ENCODE measurements around the gene SYNJ2.

SYNJ2 gene

DNA sequence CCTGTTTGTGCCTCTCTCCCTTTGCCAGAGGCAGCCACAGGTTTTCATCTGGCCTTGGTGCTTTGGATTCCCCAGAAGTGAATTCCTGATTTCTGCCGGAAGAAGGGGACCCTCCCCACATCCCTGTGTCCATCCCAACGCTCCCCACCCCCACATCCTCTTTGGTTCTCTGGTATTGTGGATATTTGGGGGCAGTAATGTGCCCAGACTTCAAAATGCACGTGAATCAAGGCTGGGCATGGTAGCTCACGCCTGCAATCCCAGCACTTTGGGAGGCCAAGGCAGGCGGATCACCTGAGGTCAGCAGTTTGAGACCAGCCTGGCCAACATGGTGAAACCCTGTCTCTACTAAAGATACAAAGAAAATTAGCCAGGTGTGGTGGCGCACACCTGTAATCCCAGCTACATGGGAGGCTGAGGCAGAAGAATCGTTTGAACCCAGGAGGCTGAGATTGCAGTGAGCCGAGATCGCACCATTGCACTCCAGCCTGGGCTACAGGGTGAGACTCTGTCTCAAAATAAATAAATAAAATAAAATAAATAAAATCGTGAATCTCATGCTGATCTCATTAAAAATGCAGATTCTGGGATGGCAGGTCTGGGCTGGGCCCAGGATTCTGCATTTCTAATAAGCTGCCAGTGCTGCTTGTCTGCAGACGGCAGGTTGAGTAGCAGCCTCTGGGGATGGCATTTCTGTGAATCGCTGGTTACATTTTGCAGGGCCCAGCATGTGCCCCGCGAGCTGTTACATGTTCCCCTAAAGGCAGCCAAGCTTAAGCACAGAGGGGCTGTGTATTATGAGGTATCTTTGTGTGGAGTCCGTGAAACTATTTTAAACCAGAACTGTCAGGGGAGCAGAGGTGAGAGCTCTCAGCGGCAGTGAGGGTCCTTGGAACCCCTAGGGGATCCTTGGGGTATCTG is 49.0 kb downstream of the SYNJ2 start:
- DNase-seq: no peak

DNA sequence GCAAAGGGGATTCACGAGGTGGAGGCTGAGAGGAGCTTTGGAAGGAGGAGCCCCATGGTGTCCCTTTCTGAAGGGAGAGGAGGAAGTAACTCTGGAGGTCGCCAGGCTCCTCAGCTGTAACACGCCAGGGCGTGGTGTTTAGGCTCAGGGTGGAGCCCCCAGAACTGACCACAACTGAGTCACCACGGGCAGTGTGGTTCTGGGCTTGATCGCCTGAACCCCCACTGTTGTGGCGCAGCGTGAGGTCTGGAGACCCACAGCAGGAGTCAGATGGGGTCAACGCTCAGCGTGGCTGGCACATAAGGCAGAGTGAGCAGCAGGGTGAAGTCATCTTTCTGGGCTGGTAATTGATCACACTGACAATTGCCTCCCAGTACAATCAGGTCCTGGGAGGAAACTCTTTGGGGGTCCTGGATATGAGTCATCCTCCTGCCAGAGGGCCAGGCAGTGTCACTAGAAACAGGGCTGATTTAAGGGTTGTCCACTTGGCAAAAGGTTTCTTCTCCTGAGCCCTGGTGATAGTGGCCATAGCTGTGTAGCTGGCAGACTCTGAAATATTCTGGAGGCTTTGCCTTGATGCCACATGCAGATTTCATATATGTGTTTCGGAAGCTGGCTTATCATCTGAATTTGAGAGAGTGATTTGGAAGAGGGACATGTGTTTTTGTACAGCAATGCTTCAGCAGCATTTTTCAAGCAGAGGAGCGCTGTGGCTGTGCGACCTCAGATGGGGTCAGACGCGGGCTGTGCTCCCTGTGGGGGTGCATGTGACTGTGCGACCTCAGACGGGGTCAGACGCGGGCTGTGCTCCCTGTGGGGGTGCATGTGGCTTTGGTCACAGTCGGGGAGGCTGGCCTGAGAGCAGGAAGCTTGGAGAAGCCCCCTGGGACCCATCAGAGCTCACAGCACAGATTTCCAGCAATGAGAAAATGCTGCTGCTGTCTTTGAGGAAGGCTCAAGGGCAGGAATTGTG is 50.0 kb downstream of the SYNJ2 start:
- peak; percentile 41 for DNase-seq

DNA sequence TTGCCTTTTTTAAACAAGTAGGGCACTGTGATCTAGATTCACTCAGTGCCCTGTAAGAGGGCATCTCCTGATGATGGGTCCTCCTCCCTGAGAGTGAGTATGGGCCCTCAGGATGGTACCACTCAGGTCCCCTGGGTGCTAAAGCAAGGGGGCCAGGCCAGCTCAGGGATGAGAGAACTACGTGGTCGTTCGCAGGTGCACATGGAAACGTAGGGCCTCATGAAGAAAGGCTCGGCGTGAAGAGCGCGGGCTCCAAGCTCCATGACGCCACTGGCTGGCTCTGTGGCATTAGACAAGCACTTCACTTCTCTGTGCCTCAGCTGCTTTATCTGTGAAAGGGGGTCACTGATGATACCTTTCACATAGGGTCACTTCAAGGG is 50.7 kb downstream of the SYNJ2 start:
- no peak for DNase-seq

DNA sequence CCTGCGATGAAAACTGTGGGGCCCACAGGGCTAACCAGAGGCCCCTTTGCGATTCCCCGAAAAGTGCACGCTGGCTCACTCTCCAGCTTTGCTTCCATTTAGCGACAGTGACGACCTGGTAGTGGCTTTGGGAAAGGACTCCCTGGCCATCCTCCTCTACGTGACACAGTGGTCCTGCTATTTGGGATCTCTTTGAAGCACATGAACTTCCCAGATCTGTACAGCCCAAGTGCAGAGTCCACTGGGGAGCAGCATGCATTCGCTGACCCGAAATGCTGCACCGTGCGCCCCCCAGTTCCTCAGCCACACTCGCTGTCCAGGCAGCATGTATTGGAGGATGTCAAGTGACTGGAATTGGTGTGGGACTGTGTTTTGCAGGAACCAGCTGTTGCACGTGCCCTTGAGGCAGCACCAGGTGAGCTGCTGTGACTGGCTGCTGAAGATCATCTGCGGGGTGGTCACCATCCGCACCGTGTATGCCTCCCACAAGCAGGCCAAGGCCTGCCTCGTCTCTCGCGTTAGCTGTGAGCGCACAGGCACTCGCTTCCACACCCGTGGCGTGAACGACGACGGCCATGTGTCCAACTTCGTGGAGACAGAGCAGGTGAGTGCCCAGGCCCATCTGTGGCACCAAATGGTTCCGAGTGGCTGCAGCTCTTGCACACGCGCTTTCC is 51.6 kb downstream of the SYNJ2 start:
- no peak for DNase-seq

DNA sequence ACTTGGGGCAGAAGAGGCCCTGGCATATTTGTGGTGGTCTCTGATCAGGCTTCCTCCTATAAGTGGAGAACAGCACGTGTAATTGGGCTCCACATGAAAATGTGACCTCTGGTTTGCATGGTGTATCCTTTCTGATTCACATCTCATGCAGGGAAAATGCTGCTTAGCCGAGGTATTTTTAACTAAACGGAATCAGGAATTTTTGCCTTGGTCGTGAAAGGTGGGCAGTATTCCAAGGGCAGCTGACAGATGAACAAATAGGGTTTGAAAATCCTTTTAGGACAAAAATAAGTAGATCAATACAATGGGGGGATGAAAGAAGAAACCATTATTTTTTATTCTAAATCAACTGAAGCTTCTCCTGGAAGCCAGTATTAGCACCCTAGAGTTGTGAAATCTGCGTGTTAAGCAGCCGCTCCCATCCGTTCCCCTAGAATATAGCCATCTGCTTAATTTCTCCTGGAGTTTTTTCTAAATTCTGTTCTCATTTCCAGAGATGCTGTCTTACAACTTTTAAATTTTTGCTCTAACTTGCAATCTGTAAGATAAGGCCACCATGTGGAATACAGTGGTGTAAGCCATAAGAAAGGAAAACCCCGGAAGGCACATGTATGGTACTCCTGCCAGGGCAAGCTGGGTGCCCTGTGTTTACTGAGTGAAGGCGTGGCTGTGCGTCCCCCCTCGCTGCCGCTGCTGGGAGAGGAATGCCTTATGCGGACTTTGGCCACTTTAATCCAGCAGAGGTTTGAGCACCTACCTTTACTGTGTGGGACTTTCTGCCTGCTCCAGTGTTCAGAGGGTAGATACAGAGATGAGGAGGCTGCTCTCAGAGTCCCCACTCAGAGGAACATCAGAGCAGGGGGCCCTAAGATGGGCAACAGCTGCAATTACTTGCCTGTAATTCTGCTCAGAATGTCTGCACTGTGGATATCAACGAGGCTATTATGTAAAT is 52.4 kb downstream of the SYNJ2 start:
- no peak for DNase-seq

DNA sequence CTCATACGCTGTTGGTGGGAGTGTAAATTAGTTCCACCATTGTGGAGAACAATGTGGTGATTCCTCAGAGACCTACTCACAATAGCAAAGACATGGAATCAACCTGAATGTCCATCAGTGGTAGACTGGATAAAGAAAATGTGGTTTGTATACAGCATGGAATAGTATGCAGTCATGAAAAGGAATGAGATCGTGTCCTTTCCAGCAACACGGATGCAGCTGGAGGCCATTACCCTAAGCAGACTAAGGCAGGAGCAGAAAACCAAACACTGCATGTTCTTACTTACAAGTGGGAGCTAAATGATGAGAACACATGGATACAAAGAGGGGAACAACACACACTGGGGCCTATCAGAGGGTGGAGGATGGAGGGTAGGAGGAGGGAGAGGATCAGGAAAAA is 54.6 kb downstream of the SYNJ2 start:
- no peak for DNase-seq

DNA sequence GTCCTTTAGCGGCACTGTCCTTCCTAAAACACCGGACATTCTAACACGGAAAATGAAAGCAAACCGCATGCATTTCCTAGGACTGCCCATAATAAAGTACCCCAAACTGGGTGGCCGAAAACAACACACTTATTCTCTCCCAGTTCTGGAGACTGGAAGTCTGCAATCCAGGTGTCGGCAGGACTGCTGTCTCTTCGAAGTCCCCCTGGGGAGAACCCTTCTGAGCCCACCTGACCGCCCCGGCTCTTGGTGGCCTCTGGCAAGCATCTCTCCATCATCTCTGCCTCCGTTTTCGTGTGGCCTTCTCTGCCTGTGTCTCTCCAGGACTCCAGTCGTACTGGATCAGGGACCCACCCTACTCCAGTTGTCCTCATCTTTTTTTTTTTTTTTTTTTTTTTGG is 55.4 kb downstream of the SYNJ2 start:
- no peak for DNase-seq

DNA sequence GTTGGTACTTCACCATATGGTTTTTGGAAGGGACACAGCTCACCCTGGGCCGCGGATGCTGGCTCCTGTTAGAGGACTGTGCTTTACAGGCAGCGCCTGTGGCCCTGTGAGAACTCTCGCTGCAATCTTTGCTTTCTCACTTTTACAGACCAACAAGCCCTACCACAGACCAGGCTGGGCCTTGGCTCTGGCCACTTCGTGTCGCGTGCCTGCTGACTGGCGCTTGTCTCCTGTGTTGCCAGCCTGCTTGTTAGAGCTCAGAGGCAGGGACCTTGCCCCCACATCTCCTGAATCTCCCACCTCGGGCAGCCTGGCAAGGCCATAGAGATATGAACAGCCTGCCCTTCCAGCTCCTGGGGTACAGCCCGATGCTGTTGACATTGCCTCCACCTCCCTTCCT is 56.1 kb downstream of the SYNJ2 start:
- no peak for DNase-seq

DNA sequence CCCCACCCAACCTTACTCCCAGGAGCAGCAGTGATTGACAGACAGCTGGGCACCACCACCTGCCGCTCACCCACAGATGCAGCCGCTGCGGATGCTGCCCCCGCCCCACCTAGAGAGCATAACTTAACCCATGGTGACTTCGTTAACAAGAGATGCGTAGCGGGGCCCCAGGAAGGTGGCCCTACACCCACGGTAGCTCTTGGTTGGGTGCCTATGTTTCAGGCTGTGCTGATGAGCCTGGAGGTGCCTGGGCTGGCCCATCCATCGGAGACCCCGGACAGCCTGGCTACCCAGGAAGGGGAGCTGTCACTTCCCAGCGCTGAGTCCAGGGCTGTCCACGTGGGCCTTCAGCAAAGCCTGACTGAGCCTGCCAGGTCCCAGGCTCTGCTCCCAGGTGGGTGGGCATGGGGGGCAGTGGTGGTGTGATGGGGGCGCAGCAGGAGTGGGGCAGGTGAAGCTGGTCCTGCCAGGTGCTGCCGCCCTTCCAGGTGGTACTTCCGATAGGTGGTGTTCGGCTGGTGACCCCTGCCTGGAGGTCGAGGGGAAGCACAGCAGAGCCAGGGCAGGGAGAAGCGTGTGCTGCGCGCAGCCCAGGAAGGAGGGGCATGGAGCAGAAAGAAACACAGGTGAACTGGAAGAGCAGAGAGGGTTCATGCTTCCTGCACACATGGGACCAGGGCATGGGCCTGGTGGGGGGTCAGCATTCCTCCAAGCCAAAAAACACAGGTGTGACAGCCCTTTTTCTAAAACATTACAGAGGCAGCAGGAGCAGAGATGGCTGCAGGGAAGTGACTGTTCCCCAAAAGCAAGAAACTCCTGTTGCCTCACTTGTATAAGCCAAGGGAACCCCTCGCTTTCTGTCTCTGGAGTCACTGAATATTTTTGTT is 56.9 kb downstream of the SYNJ2 start:
- DNase-seq: no peak

DNA sequence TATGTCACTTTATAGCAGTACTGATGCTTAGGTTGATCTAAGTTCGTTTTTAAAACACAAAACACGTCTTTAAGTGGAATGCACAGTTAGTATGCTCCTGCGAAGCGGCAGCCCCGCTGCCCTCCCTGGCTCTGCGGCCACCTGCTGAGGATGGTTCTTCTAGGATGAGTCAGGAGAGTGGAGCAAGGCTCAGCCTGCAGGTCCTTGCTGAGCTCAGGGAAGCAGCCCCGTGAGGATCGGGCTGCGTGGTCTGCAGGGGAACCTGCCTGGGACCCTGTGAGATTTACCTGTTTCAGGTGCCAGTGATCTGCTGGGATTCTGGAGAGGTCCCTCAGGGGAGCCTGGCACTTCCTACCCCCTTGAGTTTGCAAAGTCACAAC is 57.5 kb downstream of the SYNJ2 start:
- no peak for DNase-seq

DNA sequence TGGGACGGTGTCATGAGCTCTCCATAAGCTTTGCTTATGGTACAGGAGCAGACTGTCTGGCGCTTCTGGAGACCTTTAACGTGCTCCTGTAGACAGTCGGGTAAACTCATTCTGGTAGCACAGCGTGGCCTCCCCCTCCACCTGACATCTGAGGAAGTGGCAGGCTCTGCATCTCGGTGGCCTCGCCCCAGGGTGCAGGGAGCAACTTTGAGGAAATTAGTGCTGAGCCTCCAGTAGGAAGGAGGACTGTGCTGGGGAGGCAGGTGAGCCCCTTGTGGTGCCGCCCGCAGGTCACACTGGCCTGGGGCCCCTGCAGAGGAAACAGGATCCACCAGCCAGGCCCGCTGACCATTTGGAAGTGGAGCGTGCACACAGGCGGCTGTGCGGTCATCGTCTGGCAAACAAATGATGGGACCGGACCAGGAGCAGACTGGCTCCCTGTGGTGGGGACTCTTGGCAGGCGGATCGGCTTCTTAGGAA is 57.9 kb downstream of the SYNJ2 start:
- DNase-seq: peak; percentile 37

DNA sequence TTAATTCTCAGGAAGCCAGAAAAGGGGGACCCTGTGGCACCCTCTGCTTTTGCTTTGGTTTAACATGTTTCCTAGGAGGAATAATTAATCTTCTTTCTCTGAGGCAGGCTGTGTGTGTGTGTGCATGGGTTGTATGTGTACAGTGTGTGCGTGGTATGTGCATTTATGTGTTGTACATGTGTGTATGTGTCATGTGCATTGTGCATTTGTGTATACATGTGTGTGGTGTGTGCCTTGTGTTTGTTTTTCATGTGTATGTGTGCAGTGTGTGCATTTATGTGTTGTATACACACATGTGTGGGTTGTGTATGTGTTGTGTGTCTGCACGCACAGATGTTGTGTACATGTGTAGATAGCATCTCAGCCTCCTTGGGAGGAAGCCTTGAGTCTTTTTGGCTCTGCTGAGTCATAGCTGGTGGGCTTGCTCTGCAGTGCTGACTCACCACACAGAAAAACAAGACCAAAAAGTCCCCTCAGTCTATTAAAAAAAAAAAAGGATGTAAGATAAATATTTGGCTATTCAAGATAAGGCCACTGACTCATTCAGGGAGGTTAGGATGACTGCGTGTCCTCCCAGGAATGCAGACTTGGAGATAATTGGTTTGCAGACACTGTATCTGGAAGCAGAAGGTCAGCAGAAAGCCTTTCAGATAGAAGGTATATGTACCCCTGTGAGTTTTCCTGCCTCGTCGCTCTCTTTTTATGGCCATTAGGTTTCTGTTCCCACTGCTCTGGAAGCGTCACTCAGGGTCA is 58.6 kb downstream of the SYNJ2 start:
- peak; percentile 56 for DNase-seq

DNA sequence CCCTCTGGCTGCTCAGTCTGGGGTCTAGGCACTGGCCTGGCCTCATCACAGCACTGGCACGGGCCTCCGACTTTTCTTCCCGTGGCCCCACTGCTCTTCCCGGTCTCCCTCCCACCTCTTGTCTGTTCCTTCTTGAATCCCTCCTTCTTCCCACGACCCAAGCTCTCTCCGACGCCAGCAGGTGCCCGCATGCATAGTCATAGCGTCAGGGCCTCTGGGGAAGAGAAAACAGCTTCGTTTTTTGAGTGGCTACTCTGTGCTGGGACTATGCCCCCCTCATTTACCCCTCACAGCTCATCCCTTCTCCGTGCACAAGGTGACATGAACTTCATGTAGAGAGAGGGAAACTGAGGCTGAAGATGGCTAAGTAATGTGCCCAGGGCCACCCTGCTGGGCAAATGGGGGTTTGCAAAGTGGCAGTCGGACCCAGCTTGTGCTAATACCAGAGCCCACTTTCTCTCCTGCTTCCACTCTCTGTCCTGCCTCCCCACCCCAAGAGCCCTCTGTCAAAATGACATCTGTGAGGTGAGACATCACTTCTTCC is 59.2 kb downstream of the SYNJ2 start:
- no peak for DNase-seq

DNA sequence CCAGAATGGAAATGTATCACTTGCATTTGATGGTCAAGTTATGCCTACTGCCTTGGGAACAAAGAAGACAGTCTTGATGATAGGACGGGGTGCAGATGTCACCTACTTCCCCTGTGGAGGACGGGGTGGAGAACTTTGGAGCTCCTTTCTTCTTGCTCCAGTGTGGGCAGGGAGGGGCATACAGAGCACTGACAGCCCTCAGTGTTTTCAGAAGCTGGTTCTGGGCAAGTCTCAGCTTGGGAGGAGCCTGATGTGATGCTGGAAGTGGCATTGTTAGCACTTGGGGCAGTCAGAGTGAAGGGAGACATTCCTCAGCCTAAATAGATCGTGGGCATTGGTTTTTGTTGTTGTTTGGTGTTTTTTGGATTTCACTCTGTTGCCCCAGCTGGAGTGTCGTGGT is 59.7 kb downstream of the SYNJ2 start:
- no peak for DNase-seq

DNA sequence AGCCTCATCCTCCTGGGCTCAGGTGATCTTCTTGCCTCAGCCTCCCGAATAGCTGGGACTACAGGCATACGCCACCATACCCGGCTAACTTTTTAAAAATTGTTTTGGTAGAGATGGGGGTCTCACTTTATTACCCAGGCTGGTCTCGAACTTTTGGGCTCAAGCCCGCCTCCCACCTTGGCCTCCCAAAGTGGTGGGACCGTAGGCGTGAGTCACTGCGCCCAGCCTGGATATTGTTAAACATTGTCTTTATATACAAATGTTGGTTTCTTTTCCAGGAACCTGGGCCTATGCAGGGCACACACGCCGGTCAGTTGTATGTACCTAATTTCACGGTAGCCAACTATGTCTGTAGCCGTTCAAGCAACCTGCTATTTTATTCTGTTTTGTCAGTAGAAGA is 60.1 kb downstream of the SYNJ2 start:
- DNase-seq: no peak

DNA sequence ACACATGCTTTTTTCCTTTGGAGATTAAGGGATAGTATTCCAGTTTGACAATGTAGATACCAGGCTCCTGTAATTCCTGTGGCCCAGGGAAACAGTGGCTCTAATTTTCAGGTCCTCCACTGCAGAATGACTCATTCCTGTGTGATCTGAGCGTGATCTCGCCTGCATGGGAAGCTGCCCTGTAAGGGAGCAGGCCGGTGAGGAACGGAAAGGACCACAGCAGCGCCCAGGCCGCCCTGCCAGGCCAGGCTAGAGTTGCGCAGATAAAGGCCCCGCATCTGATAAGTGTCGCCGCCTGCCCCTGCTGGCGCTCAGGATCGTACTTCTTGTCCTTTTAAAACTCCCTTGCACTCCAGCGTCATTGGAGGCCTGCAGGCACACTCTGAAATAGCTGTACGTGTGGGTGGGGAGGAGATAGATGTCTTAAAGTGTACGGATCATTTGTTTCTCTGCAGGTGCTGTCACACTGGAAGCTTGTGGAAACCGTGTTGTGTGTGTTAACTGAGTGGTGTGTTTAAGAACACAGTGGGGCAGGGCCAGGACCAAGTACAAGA is 60.7 kb downstream of the SYNJ2 start:
- no peak for DNase-seq

DNA sequence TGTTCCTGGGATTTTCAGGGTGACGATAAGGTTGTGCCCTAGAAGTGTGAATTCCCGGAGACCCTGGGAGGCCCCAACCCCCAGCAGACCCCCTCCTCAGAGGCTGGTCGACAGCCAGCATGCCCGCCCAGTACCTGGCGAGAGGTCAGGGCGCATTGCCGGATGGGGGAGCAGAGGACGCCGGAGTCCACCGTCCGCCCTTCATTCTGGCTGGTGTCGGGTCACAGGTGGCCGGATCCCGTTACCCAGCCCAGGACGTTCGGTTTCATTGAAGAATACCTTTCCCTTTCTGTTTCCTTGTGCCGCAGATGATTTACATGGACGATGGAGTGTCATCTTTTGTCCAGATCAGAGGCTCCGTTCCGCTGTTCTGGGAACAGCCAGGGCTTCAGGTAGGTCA is 61.3 kb downstream of the SYNJ2 start:
- no peak for DNase-seq

DNA sequence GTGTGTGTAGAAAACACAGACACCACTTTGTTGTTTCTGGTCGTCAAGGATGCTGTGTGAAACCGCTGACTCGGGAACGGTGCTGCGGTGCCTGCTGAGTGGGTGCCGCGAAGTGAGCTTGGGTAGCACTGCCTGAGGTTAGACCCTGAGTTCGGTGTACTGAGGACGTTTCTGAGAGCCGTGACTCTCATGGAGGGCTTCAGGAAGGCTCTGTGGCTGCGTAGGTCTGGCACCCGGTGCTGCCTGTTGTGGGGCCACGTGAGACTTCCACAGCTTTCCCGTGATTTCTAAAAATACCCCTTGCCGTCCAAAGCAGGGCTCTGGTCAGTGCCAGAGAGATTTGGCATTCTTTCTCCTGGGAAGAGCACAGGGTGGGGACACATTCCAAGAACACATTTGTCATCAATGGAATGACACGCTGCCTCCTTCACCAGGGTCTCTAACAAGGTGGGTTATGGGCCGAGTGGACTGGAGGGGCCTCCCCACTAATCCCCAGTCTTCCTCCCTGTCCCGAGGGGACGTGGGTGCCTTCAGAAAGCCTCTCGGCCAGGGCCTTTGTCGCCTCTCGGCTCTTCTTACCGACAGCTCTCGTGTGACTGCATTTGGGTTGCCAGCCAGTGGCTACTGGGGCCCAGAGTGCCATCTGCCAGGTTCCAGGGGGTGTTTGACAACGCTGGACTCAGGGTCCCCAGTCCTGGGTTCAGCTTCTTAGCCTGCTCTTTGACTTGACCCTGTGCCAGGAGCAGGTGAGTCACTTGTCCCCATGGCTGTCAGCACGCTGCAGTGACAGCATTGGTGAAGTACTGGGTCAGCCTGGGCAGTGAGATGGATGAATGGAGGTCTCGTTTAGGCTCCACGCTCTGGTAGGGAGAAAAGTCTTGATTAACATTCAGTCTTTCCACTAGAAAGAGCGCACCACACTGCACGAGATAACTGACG is 62.2 kb downstream of the SYNJ2 start:
- no peak for DNase-seq

Data from GDM1 (cell line).